ENCODE data around the gene SAG. TPM values are rescaled to one million over a fixed set of nuclear protein-coding genes. Genes with fewer than 3 reads are reported as not detected.
A peak's percentile ranks its signal among the peaks of the same experiment; 100 is the strongest.

Gene SAG
- not detected in 2 replicates for total RNA-seq

GRCh38 chr2:233307565-233307964 lies at the start of gene SAG:
SAG (plus strand) TSS chr2:233307816; CDS start chr2:233309190, 1,374 bp downstream.
- H3K27ac Mint-ChIP-seq: no peak within 1 kb of the TSS
- peaks cover 3% of the 10 kb centered on the region for H3K4me1 Mint-ChIP-seq
- no peak within 1 kb of the TSS for H3K4me3 Mint-ChIP-seq
- DNase-seq: no peak
- no peaks in the 10 kb centered on the region for H3K36me3 Mint-ChIP-seq (ENCODE audit: low read depth)
- H3K9me3 Mint-ChIP-seq: no peaks in the 10 kb centered on the region
- intact Hi-C loops (cut with micrococcal nuclease): no loop called here
- peaks cover 8% of the 10 kb centered on the region for H3K27me3 Mint-ChIP-seq

DNA sequence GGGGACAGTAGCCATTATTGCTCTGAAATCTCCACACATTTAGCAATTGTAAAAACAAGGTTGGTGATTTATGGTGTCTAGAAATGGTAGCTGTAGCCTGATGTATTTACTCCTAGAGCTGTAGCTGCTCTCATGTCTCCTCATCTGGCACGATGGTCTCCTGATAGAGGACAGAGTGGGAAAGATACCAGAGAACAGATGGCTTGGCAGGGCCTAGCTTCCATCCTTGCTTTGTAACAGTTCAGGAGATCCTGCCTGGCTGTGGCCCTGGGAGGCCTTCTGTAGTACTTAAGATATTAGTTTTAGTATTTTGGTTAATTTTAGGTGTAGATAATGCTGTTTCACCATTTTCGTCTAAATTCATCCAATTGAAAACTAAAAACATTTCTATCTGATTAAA lies 49.4 kb upstream of the SAG start:
- peaks cover 72% of the 10 kb centered on the region for H3K36me3 Mint-ChIP-seq (ENCODE audit: low read depth)
- H3K4me1 Mint-ChIP-seq: peaks cover 58% of the 10 kb centered on the region
- DNase-seq: no peak
- intact Hi-C loops (cut with micrococcal nuclease): loop anchor here (10.0 kb wide), 2 partner anchors 73 to 473 kb away; no protein-coding TSS in a partner anchor
- no peak overlapping the region for H3K27ac Mint-ChIP-seq
- no peaks in the 10 kb centered on the region for H3K27me3 Mint-ChIP-seq
- H3K4me3 Mint-ChIP-seq: no peak overlapping the region
- H3K9me3 Mint-ChIP-seq: no peaks in the 10 kb centered on the region

GRCh38 chr2:233259730-233260129 lies 47.9 kb upstream of the SAG start:
- H3K27ac Mint-ChIP-seq: peak overlapping the region; percentile 2
- DNase-seq: no peak
- peaks cover 49% of the 10 kb centered on the region for H3K4me1 Mint-ChIP-seq
- no peaks in the 10 kb centered on the region for H3K9me3 Mint-ChIP-seq
- peaks cover 76% of the 10 kb centered on the region for H3K36me3 Mint-ChIP-seq (ENCODE audit: low read depth)
- no peaks in the 10 kb centered on the region for H3K27me3 Mint-ChIP-seq
- H3K4me3 Mint-ChIP-seq: no peak overlapping the region
- intact Hi-C loops (cut with micrococcal nuclease): loop anchor here (10.0 kb wide), 2 partner anchors 75 to 475 kb away; no protein-coding TSS in a partner anchor

DNA sequence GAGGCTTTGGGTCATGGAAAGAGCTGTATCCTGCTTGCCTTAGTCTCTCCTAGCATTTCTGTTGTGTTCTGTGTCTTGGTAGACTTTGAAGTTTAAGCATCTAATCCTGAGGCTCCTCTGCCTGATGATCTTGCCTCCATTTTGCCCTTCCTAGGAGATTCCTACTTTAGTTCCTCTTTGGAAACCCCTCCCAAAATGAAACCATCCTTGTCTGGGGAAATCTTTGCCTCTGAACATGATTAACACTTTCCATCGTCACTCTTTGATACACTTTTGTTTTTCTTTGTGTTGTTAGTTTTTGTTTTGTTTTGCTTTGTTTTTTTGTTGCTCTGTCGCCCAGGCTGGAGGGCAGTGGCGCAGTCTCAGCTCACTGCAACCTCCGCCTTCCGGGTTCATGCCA lies 47.0 kb upstream of the SAG start:
- intact Hi-C loops (cut with micrococcal nuclease): no loop called here
- Mint-ChIP-seq H3K4me3 (no peak overlapping the region), H3K4me1 (peaks cover 41% of the 10 kb centered on the region)

GRCh38 chr2:233261819-233262555 lies 45.6 kb upstream of the SAG start:
- Mint-ChIP-seq H3K27ac (peak overlapping the region; percentile 50), H3K9me3 (no peaks in the 10 kb centered on the region), H3K4me1 (peaks cover 45% of the 10 kb centered on the region), H3K27me3 (no peaks in the 10 kb centered on the region), H3K36me3 (ENCODE audit: low read depth) (peaks cover 76% of the 10 kb centered on the region), H3K4me3 (no peak overlapping the region)
- DNase-seq: no peak
- intact Hi-C loops (cut with micrococcal nuclease): no loop called here

More for the DNA sequence above, 47.0 kb upstream of the SAG start:
- peaks cover 72% of the 10 kb centered on the region for H3K36me3 Mint-ChIP-seq (ENCODE audit: low read depth)
- H3K27me3 Mint-ChIP-seq: no peaks in the 10 kb centered on the region
- DNase-seq: no peak
- no peaks in the 10 kb centered on the region for H3K9me3 Mint-ChIP-seq
- H3K27ac Mint-ChIP-seq: peak overlapping the region; percentile 63

- intact Hi-C loops (cut with micrococcal nuclease): no loop called here
- Mint-ChIP-seq H3K9me3 (no peaks in the 10 kb centered on the region), H3K27me3 (no peaks in the 10 kb centered on the region), H3K27ac (peak overlapping the region; percentile 50), H3K4me1 (peaks cover 51% of the 10 kb centered on the region), H3K36me3 (ENCODE audit: low read depth) (peaks cover 74% of the 10 kb centered on the region), H3K4me3 (no peak overlapping the region)
- DNase-seq: no peak
These were observed 45.1 kb upstream of the SAG start for GRCh38 chr2:233262562-233262961.

DNA sequence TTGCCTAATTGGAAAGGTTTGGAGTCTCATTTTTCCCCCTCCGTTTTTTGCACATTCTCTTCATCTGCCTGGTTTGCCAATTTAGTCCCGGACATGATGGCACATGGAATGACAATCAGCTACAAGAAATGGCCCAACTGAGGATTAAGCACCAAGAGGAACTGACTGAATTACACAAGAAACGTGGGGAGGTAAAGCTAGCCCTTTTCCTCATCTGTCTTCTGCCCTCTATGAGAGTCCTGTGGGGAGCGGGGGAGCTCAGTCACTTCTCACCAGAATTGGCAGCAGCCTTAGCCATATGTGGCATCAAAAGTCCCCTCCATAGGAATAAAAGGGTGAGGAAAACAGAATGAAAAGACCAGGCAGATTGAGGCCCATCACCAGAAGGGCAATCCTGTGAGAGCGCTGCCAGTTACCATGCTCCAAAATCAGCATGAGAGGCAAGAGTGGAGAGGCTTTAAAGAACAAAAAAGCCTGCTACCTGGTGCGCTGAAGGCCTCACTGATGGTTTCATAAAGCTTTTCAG lies 44.5 kb upstream of the SAG start:
- Mint-ChIP-seq H3K9me3 (no peaks in the 10 kb centered on the region), H3K36me3 (ENCODE audit: low read depth) (peaks cover 77% of the 10 kb centered on the region), H3K27me3 (no peaks in the 10 kb centered on the region), H3K4me1 (peaks cover 55% of the 10 kb centered on the region), H3K27ac (no peak overlapping the region), H3K4me3 (no peak overlapping the region)
- intact Hi-C loops (cut with micrococcal nuclease): no loop called here
- DNase-seq: no peak

- Mint-ChIP-seq H3K4me1 (peaks cover 60% of the 10 kb centered on the region), H3K27me3 (no peaks in the 10 kb centered on the region), H3K36me3 (ENCODE audit: low read depth) (peaks cover 79% of the 10 kb centered on the region), H3K27ac (peak overlapping the region; percentile 1), H3K9me3 (no peaks in the 10 kb centered on the region), H3K4me3 (no peak overlapping the region)
- no peak for DNase-seq
- intact Hi-C loops (cut with micrococcal nuclease): loop anchor here (5.0 kb wide), 1 partner anchor 88 kb away; the partner anchor contains the start of gene DGKD
These were observed 42.9 kb upstream of the SAG start for GRCh38 chr2:233264667-233265066.

- intact Hi-C loops (cut with micrococcal nuclease): loop anchor here (5.0 kb wide), 1 partner anchor 86 kb away; the partner anchor contains the start of gene DGKD
- no peaks in the 10 kb centered on the region for H3K27me3 Mint-ChIP-seq
- no peaks in the 10 kb centered on the region for H3K9me3 Mint-ChIP-seq
- no peak overlapping the region for H3K4me3 Mint-ChIP-seq
- peak overlapping the region; percentile 69 for H3K27ac Mint-ChIP-seq
- H3K36me3 Mint-ChIP-seq (ENCODE audit: low read depth): peaks cover 79% of the 10 kb centered on the region
- peaks cover 62% of the 10 kb centered on the region for H3K4me1 Mint-ChIP-seq
- no peak for DNase-seq
These were observed 41.7 kb upstream of the SAG start for GRCh38 chr2:233265899-233266431.

DNA sequence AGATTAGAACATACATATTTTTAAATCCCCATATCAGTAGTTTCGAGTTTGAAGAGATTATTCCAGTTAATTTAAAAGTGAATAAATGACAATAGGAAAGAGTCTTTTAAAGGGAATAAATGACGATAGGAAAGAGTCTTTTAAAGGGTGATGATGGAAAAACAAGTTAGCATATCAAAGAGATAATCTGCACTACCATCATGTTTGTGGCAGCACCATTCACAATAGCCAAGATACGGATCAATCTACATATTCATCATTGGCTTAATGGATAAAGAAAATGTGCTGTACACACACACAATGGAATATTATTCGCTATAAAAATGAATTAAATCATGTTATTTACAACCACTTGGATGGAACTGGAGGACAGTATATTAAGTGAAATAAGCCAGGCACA lies 41.1 kb upstream of the SAG start:
- Mint-ChIP-seq H3K9me3 (no peaks in the 10 kb centered on the region), H3K4me3 (no peak overlapping the region), H3K36me3 (ENCODE audit: low read depth) (peaks cover 76% of the 10 kb centered on the region), H3K27me3 (no peaks in the 10 kb centered on the region), H3K4me1 (peaks cover 62% of the 10 kb centered on the region), H3K27ac (peak overlapping the region; percentile 69)
- intact Hi-C loops (cut with micrococcal nuclease): loop anchor here (5.0 kb wide), 1 partner anchor 86 kb away; the partner anchor contains the start of gene DGKD
- no peak for DNase-seq

DNA sequence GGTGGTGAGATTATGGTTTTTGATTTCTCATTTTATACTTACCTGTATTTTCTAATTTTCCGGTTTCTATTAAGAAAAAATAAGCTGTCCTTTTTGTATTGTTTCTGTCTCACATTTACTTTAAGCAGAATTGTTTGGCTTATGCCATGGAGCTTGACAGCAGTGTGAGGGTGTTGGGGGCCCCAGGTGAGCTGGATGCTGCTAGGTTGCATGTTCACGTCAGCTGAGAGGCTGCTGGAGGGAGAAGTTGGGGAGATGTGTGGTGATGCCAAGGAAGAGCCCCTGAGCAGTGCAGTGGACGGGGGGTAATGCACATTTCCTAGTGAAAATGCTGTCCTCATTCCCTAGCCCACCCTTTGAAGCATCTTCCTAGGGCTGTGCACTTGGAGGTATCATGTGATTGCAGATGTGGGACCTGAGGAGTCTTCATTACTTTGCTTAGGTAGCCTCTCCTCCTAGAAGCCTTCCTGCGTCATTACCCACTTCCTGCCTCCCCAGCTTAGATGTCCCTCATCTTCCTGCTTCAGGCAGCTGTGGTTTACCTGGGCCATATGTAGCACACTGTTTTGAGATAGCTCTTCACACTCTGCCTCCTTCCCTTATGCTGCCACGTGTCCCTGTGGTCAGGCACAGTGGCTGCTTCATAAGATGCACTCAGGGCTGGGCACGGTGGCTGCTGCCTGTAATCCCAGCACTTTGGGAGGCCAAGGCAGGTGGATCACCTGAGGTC lies 39.9 kb upstream of the SAG start:
- intact Hi-C loops (cut with micrococcal nuclease): loop anchor here (1.0 to 5.0 kb wide), 3 partner anchors 16 to 175 kb away; partner anchors contain the start of genes ATG16L1 and DGKD
- peaks cover 62% of the 10 kb centered on the region for H3K4me1 Mint-ChIP-seq

GRCh38 chr2:233270366-233270765 lies 37.2 kb upstream of the SAG start:
- peaks cover 87% of the 10 kb centered on the region for H3K36me3 Mint-ChIP-seq (ENCODE audit: low read depth)
- DNase-seq: peak; percentile 77
- H3K9me3 Mint-ChIP-seq: no peaks in the 10 kb centered on the region
- intact Hi-C loops (cut with micrococcal nuclease): no loop called here
- no peaks in the 10 kb centered on the region for H3K27me3 Mint-ChIP-seq
- H3K4me1 Mint-ChIP-seq: peaks cover 69% of the 10 kb centered on the region
- peak overlapping the region; percentile 97 for H3K27ac Mint-ChIP-seq
- peak overlapping the region; percentile 84 for H3K4me3 Mint-ChIP-seq

More for the DNA sequence above, 39.9 kb upstream of the SAG start:
- Mint-ChIP-seq H3K27me3 (no peaks in the 10 kb centered on the region), H3K27ac (peak overlapping the region; percentile 97), H3K36me3 (ENCODE audit: low read depth) (peaks cover 75% of the 10 kb centered on the region), H3K9me3 (no peaks in the 10 kb centered on the region), H3K4me3 (peak overlapping the region; percentile 84)
- peak; percentile 95 for DNase-seq

DNA sequence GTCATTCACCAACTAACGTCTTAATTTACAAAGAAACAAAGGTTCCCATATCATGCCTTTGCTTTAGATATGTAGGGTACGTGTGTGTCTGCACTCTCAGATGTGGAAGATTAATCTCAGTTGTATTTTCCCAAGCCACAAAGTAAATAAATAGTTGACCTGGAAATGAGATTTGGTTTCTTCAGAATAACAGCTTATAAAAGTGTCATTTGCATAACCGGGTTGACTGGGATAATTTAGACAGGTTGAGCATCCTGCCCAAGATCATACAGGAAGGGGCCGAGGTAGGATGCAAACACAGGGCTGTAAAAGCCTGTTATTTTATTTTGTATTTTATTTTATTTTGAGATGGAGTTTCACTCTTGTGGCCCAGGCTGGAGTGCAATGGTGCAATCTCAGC lies 36.7 kb upstream of the SAG start:
- H3K27ac Mint-ChIP-seq: peak overlapping the region; percentile 97
- no peak for DNase-seq
- intact Hi-C loops (cut with micrococcal nuclease): no loop called here
- peaks cover 89% of the 10 kb centered on the region for H3K36me3 Mint-ChIP-seq (ENCODE audit: low read depth)
- H3K4me3 Mint-ChIP-seq: peak overlapping the region; percentile 84
- no peaks in the 10 kb centered on the region for H3K27me3 Mint-ChIP-seq
- H3K9me3 Mint-ChIP-seq: no peaks in the 10 kb centered on the region
- peaks cover 66% of the 10 kb centered on the region for H3K4me1 Mint-ChIP-seq

All from activated CD4-positive, alpha-beta T cell treated with anti-CD3 and anti-CD28 coated beads, Interleukin-2, amount 10 ng/mL, durations not matched to agents 24 days and 14 days (primary cell).